ENCODE measurements around the gene STARD8. TPM values are rescaled to one million over a fixed set of nuclear protein-coding genes. Genes with fewer than 3 reads are reported as not detected.

The STARD8 gene
- total and polyA plus RNA-seq, 5 donors: 6.0 to 12.2 (median 10.2) TPM

DNA sequence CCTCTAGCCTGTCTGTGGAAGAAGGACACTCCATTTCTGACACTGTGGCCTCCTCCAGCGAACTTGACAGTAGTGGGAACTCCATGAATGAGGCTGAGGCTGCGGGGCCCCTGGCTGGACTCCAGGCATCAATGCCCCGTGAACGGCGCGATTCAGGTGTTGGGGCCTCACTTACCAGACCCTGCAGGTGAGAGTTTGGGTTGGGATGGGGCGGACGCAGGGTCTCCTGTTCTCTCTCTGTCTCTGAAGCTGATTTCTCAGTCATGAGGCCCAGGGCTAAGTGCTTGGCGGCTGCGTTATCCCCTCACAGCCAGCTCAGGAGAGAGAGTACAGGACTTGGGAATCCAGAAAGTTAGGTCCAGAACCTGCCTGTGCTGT is 71.0 kb downstream of the STARD8 start:
- Histone ChIP-seq H3K27me3 (ENCODE audit: control insufficient read depth, insufficient read depth) (no peaks in the 10 kb centered on the region), H3K4me3 (ENCODE audit: low read length) (no peak overlapping the region), H3K27ac (ENCODE audit: low read length) (no peak overlapping the region), H3K9me3 (ENCODE audit: control insufficient read depth, low read length) (no peaks in the 10 kb centered on the region), H3K4me1 (ENCODE audit: control insufficient read depth, insufficient read depth, low read length) (no peaks in the 10 kb centered on the region)
- no peak for ATAC-seq
- no peak for DNase-seq
- intact Hi-C loops (cut with DNase I): loop anchor here in 2 of 4 donors (10.0 kb wide), 1 partner anchor 204 kb away; no protein-coding TSS in a partner anchor
- WGBS: 86% methylated on average over 10 of the region's 10 CpGs

DNA sequence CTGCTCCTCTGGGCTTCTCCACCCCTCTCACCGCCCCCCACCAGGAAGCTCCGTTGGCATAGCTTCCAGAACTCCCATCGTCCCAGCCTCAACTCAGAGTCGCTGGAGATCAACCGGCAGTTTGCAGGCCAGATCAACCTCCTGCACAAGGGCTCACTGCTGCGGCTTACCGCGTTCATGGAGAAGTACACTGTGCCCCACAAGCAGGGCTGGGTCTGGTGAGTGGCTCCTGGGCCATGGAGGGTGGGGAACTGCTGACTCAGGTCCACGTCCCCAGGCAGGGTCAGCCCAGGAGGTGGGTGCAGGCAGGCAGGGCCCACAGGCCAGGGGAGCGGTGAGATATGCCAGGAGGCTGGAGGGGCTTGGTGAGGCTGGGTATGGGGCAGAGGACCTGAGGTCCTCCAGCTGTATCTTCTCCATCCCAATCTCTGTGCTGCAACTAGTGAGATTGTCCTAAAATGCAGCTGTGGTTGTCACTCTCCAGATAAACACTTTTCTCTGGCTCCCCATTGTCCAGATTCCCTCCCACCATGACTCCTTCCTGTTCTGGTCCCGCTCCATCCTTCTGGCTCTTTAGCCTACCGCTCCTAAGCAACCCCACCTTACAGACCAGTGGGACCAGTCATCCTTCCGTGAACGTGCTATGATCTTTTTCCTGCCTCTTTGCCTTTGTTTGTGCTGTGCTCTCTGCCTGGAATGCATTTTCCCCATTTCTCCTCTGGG is 71.9 kb downstream of the STARD8 start:
- 74% methylated on average over 14 of the region's 14 CpGs for WGBS
- Histone ChIP-seq H3K27me3 (ENCODE audit: control insufficient read depth, insufficient read depth) (no peaks in the 10 kb centered on the region), H3K4me1 (ENCODE audit: control insufficient read depth, insufficient read depth, low read length) (no peaks in the 10 kb centered on the region), H3K27ac (ENCODE audit: low read length) (no peak overlapping the region), H3K4me3 (ENCODE audit: low read length) (no peak overlapping the region), H3K9me3 (ENCODE audit: control insufficient read depth, low read length) (no peaks in the 10 kb centered on the region)
- ATAC-seq (peak in 1 of 2 donors; percentile 33), DNase-seq (no peak)
- intact Hi-C loops (cut with DNase I): loop anchor here in 2 of 4 donors (10.0 kb wide), 1 partner anchor 205 kb away; no protein-coding TSS in a partner anchor

DNA sequence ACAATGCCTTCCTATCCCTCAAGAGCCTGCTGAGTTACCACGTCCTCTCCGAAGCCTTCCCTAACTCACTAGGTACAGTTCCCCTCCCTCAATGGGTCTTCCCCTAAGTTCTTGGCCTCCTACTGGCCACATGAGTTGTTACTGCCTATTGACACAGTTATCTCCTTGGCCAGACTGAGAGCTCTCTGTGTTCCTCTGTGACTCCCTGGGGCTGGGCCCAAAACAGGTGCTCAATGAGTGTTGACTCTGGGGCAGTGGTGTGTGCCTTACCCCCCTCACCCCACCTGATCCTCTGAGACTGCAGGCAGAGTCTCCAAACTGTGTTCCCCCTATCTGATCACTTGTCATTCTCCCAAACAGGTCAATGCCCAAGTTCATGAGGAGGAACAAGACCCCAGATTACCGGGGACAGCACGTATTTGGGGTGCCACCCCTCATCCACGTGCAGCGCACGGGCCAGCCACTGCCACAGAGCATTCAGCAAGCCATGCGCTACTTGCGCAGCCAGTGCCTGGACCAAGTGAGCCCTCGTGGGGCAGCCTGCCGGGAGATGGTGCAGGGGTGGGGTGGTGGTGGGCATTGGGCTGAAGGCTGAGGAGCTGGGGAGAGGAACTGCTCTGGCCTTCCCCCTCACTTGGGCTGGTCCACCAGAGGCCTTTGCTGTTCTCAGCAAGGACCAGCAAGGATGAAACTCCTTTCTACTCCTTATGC is 72.6 kb downstream of the STARD8 start:
- Histone ChIP-seq H3K27me3 (ENCODE audit: control insufficient read depth, insufficient read depth) (no peaks in the 10 kb centered on the region), H3K9me3 (ENCODE audit: control insufficient read depth, low read length) (no peaks in the 10 kb centered on the region), H3K27ac (ENCODE audit: low read length) (no peak overlapping the region), H3K4me3 (ENCODE audit: low read length) (no peak overlapping the region), H3K4me1 (ENCODE audit: control insufficient read depth, insufficient read depth, low read length) (no peaks in the 10 kb centered on the region)
- ATAC-seq (peak; percentile 18 to 53), DNase-seq (no peak)
- 91% methylated on average over 11 of the region's 11 CpGs for WGBS
- intact Hi-C loops (cut with DNase I): loop anchor here in 2 of 4 donors (10.0 kb wide), 1 partner anchor 205 kb away; no protein-coding TSS in a partner anchor

DNA sequence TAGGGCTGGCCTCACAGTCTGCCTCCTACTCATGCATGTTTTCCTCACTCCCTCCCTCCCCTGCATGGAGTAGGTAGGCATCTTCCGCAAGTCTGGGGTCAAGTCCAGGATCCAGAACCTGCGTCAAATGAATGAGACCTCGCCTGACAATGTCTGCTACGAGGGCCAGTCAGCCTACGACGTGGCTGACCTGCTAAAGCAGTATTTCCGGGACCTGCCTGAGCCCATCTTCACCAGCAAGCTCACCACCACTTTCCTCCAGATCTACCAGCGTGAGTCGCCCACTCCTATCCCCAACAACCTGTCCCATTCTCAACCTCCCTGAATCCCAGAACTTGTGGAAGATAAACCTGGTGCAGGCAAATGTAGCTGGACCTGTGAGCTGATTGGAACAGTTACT is 73.4 kb downstream of the STARD8 start:
- WGBS: 94% methylated on average over 9 of the region's 9 CpGs
- no peak for ATAC-seq
- Histone ChIP-seq H3K4me1 (ENCODE audit: control insufficient read depth, insufficient read depth, low read length) (no peaks in the 10 kb centered on the region), H3K4me3 (ENCODE audit: low read length) (no peak overlapping the region), H3K27ac (ENCODE audit: low read length) (no peak overlapping the region), H3K9me3 (ENCODE audit: control insufficient read depth, low read length) (no peaks in the 10 kb centered on the region), H3K27me3 (ENCODE audit: control insufficient read depth, insufficient read depth) (no peaks in the 10 kb centered on the region)
- DNase-seq: no peak
- intact Hi-C loops (cut with DNase I): no loop called here

DNA sequence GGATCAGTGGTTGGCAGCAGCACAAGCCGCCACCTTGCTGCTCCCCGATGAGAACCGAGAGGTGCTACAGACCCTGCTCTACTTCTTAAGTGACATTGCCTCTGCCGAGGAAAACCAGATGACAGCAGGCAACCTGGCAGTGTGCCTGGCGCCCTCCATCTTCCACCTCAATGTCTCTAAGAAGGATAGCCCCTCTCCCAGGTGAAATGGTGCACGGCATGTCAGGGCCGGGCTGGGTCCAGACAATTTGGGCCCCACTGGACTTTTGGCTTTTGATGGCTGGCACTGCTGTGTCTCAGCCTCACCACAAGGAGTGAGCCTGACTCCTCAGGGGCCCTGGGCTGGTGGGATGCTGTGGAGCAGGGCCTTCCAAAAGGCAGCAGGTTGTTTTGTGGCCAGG is 74.1 kb downstream of the STARD8 start:
- Histone ChIP-seq H3K4me3 (ENCODE audit: low read length) (no peak overlapping the region), H3K9me3 (ENCODE audit: control insufficient read depth, low read length) (no peaks in the 10 kb centered on the region), H3K4me1 (ENCODE audit: control insufficient read depth, insufficient read depth, low read length) (no peaks in the 10 kb centered on the region), H3K27me3 (ENCODE audit: control insufficient read depth, insufficient read depth) (no peaks in the 10 kb centered on the region), H3K27ac (ENCODE audit: low read length) (no peak overlapping the region)
- DNase-seq (no peak), ATAC-seq (no peak)
- intact Hi-C loops (cut with DNase I): no loop called here
- 80% methylated on average over 7 of the region's 7 CpGs for WGBS

DNA sequence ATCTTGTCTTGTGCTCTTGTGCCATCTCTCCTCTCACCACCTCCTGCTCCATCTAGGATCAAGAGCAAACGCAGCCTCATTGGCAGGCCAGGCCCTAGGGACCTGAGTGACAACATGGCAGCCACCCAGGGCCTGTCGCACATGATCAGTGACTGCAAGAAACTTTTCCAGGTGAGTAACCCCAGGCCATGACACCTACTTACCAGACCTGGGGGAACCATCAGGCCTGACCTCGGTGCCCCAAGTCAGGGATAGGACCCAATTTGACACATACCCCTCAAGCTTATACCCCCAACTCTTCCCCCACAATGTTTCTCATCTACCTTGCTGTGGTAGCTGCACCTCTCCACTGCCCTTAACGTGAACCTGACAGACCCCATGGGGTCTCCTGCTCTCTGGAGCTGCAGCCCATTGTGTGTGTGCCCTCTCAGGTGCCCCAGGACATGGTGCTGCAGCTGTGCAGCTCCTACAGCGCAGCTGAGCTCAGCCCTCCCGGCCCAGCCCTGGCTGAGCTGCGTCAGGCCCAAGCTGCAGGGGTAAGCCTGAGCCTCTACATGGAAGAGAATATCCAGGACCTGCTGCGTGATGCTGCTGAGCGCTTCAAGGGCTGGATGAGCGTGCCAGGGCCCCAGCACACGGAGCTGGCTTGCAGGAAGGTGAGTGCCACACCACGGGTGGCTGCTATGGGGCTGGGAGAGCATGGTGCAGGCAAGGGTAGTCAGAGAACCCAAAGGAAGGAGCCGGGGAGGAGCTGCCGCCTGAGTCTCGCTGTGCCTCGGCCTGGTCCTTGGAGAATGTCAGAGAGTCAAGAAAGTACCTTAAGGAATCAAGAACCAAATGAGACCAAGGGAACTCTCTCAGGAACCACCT is 74.8 kb downstream of the STARD8 start:
- no peaks in the 10 kb centered on the region for H3K9me3 ChIP-seq (ENCODE audit: control insufficient read depth, low read length)
- H3K4me1 ChIP-seq (ENCODE audit: control insufficient read depth, insufficient read depth, low read length): no peaks in the 10 kb centered on the region
- H3K4me3 ChIP-seq (ENCODE audit: low read length): no peak overlapping the region
- ATAC-seq (no peak), DNase-seq (no peak)
- H3K27me3 ChIP-seq (ENCODE audit: control insufficient read depth, insufficient read depth): no peaks in the 10 kb centered on the region
- 92% methylated on average over 16 of the region's 16 CpGs for WGBS
- no peak overlapping the region for H3K27ac ChIP-seq (ENCODE audit: low read length)
- intact Hi-C loops (cut with DNase I): no loop called here

DNA sequence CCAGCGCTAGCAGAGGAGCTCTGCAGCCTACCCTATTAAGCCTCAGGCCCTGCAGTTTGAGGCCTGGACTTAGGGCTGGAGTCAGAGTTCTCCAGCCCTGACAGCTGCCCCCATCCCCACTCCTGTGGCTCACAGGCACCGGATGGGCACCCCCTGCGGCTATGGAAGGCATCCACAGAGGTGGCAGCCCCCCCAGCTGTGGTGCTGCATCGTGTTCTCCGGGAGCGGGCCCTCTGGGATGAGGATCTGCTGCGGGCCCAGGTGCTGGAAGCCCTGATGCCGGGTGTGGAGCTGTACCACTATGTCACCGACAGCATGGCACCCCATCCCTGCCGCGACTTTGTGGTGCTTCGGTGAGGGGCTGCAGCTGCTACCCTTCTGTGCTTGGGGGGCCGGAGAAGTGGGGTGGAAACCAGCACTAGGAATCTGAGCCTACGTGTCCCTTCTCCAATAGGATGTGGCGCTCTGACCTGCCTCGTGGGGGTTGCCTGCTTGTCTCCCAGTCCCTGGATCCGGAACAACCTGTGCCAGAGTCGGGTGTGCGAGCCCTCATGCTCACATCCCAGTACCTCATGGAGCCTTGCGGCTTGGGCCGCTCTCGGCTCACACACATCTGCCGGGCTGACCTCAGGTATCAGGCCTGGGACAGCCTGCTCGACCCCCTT is 76.2 kb downstream of the STARD8 start:
- intact Hi-C loops (cut with DNase I): no loop called here
- WGBS: 93% methylated on average over 24 of the region's 24 CpGs

DNA sequence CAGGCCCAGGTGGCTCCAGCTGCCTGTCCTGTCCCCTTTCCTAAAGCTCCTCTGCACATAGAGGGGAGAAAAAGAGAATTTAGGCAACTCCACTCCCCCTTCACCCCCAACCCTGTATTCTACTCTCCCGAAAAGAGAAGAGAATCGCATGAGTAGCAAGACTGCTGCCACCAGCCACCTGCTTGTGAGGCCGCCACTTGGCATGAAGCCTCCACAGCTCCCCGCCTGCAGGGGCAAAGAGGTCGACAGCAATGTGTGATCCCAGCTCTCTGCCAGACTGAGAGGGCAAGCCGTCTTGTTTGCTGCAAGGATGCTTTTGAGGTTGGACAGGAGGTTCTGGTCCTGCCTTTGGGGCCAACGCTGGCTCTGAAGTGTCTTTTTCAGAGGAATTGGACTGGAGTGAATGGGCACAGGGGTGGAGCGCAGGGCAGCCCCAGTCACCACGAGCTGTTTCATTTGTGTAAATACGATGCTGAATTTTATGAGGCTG is 77.1 kb downstream of the STARD8 start:
- intact Hi-C loops (cut with DNase I): no loop called here
- 71% methylated on average over 10 of the region's 10 CpGs for WGBS
- H3K27ac ChIP-seq (ENCODE audit: low read length): no peak overlapping the region
- ATAC-seq: no peak
- DNase-seq: no peak
- H3K4me3 ChIP-seq (ENCODE audit: low read length): no peak overlapping the region
- no peaks in the 10 kb centered on the region for H3K27me3 ChIP-seq (ENCODE audit: control insufficient read depth, insufficient read depth)
- H3K4me1 ChIP-seq (ENCODE audit: control insufficient read depth, insufficient read depth, low read length): no peaks in the 10 kb centered on the region
- no peaks in the 10 kb centered on the region for H3K9me3 ChIP-seq (ENCODE audit: control insufficient read depth, low read length)

More for the DNA sequence above, 76.2 kb downstream of the STARD8 start:
- no peak for ATAC-seq
- Histone ChIP-seq H3K4me1 (ENCODE audit: control insufficient read depth, insufficient read depth, low read length) (no peaks in the 10 kb centered on the region), H3K27ac (ENCODE audit: low read length) (no peak overlapping the region), H3K9me3 (ENCODE audit: control insufficient read depth, low read length) (no peaks in the 10 kb centered on the region), H3K27me3 (ENCODE audit: control insufficient read depth, insufficient read depth) (no peaks in the 10 kb centered on the region), H3K4me3 (ENCODE audit: low read length) (no peak overlapping the region)
- no peak for DNase-seq

DNA sequence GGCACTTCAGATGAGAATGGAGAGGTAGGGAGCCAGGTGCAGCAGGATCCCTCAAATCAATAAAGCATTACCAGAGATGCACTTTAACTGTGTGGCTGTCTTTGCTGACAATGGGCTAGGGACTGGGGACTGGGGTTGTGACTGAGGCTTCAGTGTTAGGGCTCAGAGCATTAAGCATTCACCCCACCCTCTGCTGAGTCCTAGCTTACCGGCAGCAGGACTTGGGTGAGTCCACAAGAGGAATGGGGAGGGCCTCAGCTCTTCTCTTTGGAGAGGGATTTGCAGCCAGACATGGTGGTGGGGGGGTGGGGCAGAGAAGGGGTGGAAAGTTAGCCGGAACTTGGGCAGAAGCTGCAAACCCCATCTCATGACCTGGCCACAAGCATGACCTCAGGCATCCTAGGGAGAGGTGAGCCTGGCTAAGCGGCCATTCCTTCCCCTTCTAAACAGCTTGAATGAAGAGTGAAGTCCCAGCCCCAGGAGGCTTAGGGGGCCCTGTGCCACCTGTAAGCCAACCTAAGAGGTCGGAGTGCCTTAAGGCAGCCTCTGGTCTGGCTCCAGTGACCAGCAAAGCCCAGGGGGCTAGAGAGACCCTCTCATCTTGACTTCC is 78.4 kb downstream of the STARD8 start:
- Histone ChIP-seq H3K27ac (ENCODE audit: low read length) (no peak overlapping the region), H3K9me3 (ENCODE audit: control insufficient read depth, low read length) (no peaks in the 10 kb centered on the region), H3K4me1 (ENCODE audit: control insufficient read depth, insufficient read depth, low read length) (no peaks in the 10 kb centered on the region), H3K4me3 (ENCODE audit: low read length) (no peak overlapping the region), H3K27me3 (ENCODE audit: control insufficient read depth, insufficient read depth) (no peaks in the 10 kb centered on the region)
- WGBS: 92% methylated on average over 4 of the region's 4 CpGs
- ATAC-seq: no peak
- intact Hi-C loops (cut with DNase I): no loop called here
- no peak for DNase-seq

DNA sequence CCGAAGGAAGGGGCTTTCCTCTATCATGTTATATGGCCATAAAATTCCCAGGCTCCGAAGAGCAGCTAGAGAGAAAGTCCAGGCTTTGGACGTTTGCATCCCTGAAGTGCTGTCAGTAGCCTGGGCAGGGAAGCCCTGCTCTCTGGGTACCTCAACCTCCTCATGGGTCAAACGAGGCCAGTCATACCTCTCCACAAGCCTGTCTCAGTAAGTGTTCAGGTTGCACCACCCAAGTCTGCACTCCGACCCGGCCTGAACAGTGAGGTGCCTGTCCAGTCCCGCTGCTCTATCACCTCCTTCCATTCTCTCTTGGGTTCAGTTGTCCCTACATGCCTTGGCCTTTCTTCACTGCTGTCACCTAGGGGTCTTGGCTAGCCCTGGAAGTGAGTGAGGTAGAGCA is 78.9 kb downstream of the STARD8 start:
- 91% methylated on average over 7 of the region's 7 CpGs for WGBS
- intact Hi-C loops (cut with DNase I): no loop called here
- Histone ChIP-seq H3K9me3 (ENCODE audit: control insufficient read depth, low read length) (no peaks in the 10 kb centered on the region), H3K27me3 (ENCODE audit: control insufficient read depth, insufficient read depth) (no peaks in the 10 kb centered on the region), H3K4me3 (ENCODE audit: low read length) (no peak overlapping the region), H3K27ac (ENCODE audit: low read length) (no peak overlapping the region), H3K4me1 (ENCODE audit: control insufficient read depth, insufficient read depth, low read length) (no peaks in the 10 kb centered on the region)
- no peak for DNase-seq
- no peak for ATAC-seq

Measured in right cardiac atrium (tissue), 5 donors.